Measurements from ENCODE around the gene RTL1. TPM values are rescaled to one million over a fixed set of nuclear protein-coding genes. Genes with fewer than 3 reads are reported as not detected.
A peak's percentile ranks its signal among the peaks of the same experiment; 100 is the strongest.

The RTL1 gene
- total RNA-seq, 3 donors from 2014 or later = not detected

- DNase-seq (peak in 2 of 3 donors; percentile 1 to 25), ATAC-seq (no peak)
- intact Hi-C loops (cut with DNase I, micrococcal nuclease) = loop anchor here in 1 of 2 donors (10.0 kb wide), 1 partner anchor 767 kb away; no protein-coding TSS in a partner anchor
- no peaks in the 10 kb centered on the region for H3K4me1 ChIP-seq (ENCODE audit: low read depth)
- no peaks in the 10 kb centered on the region for H3K36me3 ChIP-seq (ENCODE audit: low read depth)
- H3K4me3 ChIP-seq = no peak overlapping the region
- no peaks in the 10 kb centered on the region for H3K9me3 ChIP-seq
- no peak for TF ChIP-seq CTCF (IDR thresholded peaks at IDR 0.05)
These were observed 46.1 kb downstream of the RTL1 start for GRCh38 chr14:100857233-100857922.

GRCh38 chr14:100856056-100856950 lies 47.2 kb downstream of the RTL1 start:
- DNase-seq (peak in 2 of 3 donors; percentile 11 to 34), ATAC-seq (no peak)
- H3K36me3 ChIP-seq (ENCODE audit: low read depth) = no peaks in the 10 kb centered on the region
- H3K9me3 ChIP-seq = no peaks in the 10 kb centered on the region
- intact Hi-C loops (cut with DNase I, micrococcal nuclease) = loop anchor here in 1 of 2 donors (10.0 kb wide), 1 partner anchor 768 kb away; no protein-coding TSS in a partner anchor
- H3K4me1 ChIP-seq (ENCODE audit: low read depth) = no peaks in the 10 kb centered on the region
- no peak for TF ChIP-seq CTCF (IDR thresholded peaks at IDR 0.05)
- H3K4me3 ChIP-seq = no peak overlapping the region

- Histone ChIP-seq H3K4me1 (ENCODE audit: low read depth) (no peaks in the 10 kb centered on the region), H3K4me3 (no peak overlapping the region), H3K9me3 (no peaks in the 10 kb centered on the region), H3K36me3 (ENCODE audit: low read depth) (no peaks in the 10 kb centered on the region)
- intact Hi-C loops (cut with DNase I, micrococcal nuclease) = loop anchor here in 1 of 2 donors (10.0 kb wide), 1 partner anchor 769 kb away; no protein-coding TSS in a partner anchor
- ATAC-seq (no peak), DNase-seq (peak in 2 of 3 donors; percentile 9 to 37)
- no peak for TF ChIP-seq CTCF (IDR thresholded peaks at IDR 0.05)
These were observed 48.1 kb downstream of the RTL1 start for GRCh38 chr14:100855256-100855930.

GRCh38 chr14:100854435-100854834 lies 49.1 kb downstream of the RTL1 start:
- no peak for DNase-seq
- Histone ChIP-seq H3K36me3 (ENCODE audit: low read depth) (no peaks in the 10 kb centered on the region), H3K9me3 (no peaks in the 10 kb centered on the region), H3K4me3 (no peak overlapping the region), H3K4me1 (ENCODE audit: low read depth) (no peaks in the 10 kb centered on the region)
- intact Hi-C loops (cut with DNase I, micrococcal nuclease) = loop anchor here in 1 of 2 donors (10.0 kb wide), 1 partner anchor 770 kb away; no protein-coding TSS in a partner anchor
- ATAC-seq = no peak
- TF ChIP-seq CTCF (IDR thresholded peaks at IDR 0.05) = no peak

- no peak for ATAC-seq
- intact Hi-C loops (cut with DNase I, micrococcal nuclease) = loop anchor here in 1 of 2 donors (10.0 kb wide), 1 partner anchor 773 kb away; no protein-coding TSS in a partner anchor
- DNase-seq = peak; percentile 9 to 38 (median 17)
These were observed 51.4 kb downstream of the RTL1 start for GRCh38 chr14:100851946-100852620.

More at GRCh38 chr14:100851946-100852620, 51.4 kb downstream of the RTL1 start:
- Histone ChIP-seq H3K9me3 (no peaks in the 10 kb centered on the region), H3K36me3 (ENCODE audit: low read depth) (no peaks in the 10 kb centered on the region), H3K4me1 (ENCODE audit: low read depth) (no peaks in the 10 kb centered on the region), H3K4me3 (no peak overlapping the region)
- TF ChIP-seq CTCF (IDR thresholded peaks at IDR 0.05) = no peak

Measured in mucosa of descending colon (tissue), 3 donors.